Subcutaneous adipose tissue (tissue), 4 donors: Measurements from ENCODE around the gene MARK2. TPM values are rescaled to one million over a fixed set of nuclear protein-coding genes. Genes with fewer than 3 reads are reported as not detected.

Source experiments
- CTCF ChIP-seq: fragments of 450-650 bp; IDR thresholded peaks from one replicate; pipeline ENCODE4 v1.5.1; 2016; ENCODE audit warnings: low read depth, mild to moderate bottlenecking, control low read depth, antibody characterized with exemption, moderate library complexity
- total RNA-seq, 4 donors: library from RNA; depleted of rRNA; stranded (reverse); fragments of >200 nt; gene quantifications; one replicate each; pipeline ENCODE4 v1.1.0, GENCODE V29; 2016

MARK2 gene
- total RNA-seq, 4 donors from 2014 or later: 9.9 to 16.4 (median 13.3) TPM

DNA sequence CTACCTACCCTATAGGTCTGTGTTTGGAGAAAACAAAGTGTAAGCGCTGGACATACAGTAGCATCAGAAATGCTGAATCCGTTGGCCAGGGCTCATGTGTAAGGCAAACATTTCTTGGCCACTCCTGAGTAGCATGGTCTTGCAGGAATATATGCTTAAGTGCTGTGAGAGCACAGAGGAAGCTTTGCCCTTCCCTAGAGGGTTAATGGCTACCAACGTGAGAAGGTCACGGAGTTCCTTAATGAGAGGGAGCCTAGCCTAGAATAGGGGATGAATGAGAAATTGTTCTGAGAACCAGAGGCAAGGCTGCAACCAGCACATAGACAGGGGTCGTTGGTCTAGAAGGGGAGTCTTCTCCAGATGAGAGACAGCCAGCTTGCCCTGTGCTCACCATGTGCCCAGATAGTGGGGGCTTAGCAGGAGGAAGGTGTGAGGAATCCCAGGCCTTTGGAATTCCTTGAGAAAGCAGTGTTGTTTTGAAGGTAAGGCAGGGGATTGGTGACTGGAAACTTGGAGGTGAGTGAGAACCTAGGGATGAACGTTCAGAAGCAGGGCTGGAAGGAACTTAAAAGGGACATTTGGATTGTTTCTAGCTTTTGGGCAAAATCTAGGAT, 48.6 kb downstream of the MARK2 start:
- no peak for TF ChIP-seq CTCF

- no peak for TF ChIP-seq CTCF
These were observed 49.5 kb downstream of the MARK2 start for GRCh38 chr11:63888170-63889086.

DNA sequence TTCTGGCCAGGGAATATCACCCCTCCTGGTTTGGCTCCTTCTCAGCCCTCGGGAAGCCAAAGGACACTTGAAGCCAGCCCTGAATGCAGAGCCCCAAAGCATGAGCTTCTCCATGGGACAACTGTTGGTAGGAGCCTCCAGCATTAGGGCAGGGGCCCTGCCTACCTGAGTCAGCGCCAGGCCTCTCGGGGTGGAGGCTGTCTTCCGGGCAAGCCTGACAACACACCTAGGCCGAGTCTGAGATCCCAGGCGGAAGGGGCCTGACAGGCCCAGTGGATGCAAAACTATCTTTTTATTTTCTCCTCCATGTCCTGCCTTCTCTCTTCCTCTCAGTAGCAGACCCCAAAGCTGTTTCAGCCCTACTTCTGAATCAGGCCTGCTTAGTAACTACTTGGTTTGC, 50.4 kb downstream of the MARK2 start:
- TF ChIP-seq CTCF: no peak

GRCh38 chr11:63890368-63890767, 51.5 kb downstream of the MARK2 start:
- TF ChIP-seq CTCF: no peak

DNA sequence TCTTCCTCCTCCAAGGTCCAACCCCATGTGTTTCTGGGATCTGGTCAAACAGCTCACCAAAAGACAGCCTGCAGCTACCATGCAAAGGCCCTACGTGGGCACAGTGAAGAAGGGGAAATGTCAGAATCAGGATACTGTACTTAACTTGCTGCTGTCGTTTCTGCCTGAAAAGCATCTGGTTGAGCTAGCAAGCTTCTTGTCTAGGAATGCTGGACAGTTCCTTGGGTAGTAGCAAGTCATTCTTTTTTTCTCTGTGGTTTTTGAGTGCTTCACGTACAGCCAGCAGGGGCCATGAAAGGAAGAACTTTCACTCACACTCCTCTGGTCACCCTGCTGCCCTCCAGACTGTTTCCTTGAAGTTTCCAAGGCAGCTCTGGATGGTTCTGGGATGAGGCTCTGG, 53.3 kb downstream of the MARK2 start:
- TF ChIP-seq CTCF: no peak

DNA sequence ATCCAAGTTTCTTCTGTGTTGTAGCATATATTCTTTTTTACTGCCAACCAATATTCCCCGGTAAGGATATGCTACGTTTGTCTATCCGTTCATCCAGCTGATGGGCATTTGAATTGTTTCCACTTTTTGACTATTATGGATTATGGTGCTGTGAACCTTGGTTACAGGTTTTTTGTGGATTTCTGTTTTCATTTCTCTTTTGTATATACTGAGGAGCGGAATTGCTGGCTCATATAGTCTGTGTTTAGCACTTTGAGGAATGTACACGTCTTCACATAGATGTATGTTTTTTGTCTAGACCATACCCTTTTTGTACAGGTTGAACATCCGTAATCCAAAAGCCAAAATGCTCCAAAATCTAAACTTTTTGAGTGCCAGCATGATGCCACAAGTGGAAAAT, 54.4 kb downstream of the MARK2 start:
- TF ChIP-seq CTCF: no peak

DNA sequence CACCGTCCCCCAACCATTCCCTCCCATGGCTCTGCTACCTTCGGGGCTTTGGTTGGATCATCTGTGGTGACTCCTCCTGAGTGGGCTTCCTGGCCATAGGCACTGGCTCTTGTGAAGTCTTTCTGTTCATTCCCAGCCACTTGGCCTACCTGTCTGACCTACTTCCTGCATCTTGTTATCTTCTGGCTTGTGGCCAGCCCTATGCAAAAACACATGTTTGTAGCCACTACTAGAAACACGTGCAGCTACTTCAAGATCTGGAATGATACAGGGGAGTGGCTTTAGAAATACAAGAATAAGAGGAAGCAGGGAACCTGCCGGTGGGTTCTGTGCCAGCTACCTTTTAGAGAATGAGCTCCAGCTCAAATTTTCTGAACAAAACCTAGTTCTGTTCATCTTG, 57.2 kb downstream of the MARK2 start:
- TF ChIP-seq CTCF: no peak
